HG02571 (cell line): ENCODE data around the gene MND1.
A peak's percentile ranks its signal among the peaks of the same experiment; 100 is the strongest.
"Not testable (repeated sequence)": the region's sequence is repeated elsewhere in the genome, so short reads cannot be mapped to it uniquely, and the experiment has no call there.

ENCODE experiments used
- ATAC-seq: cut with Tn5 transposase; IDR thresholded peaks from one replicate; pipeline ENCODE4 v1.9.1; 2021; ENCODE audit warnings: mild to moderate bottlenecking, moderate library complexity; ENCODE audit not compliant: unreplicated experiment

MND1 gene

GRCh38 chr4:153438916-153439756 lies 94.6 kb downstream of the MND1 start:
- peak; percentile 51 for ATAC-seq

GRCh38 chr4:153439831-153440230 lies 95.3 kb downstream of the MND1 start:
- no peak for ATAC-seq

GRCh38 chr4:153440475-153440874 lies 96.0 kb downstream of the MND1 start:
- no peak for ATAC-seq

GRCh38 chr4:153447175-153447905 lies 102.9 kb downstream of the MND1 start:
- no peak for ATAC-seq

- ATAC-seq: no peak
These were observed 103.7 kb downstream of the MND1 start for GRCh38 chr4:153448003-153448731.

- ATAC-seq: no peak
These were observed 104.8 kb downstream of the MND1 start for GRCh38 chr4:153449338-153449737.

- ATAC-seq: no peak
These were observed 106.0 kb downstream of the MND1 start for GRCh38 chr4:153450544-153450917.

GRCh38 chr4:153451145-153451544 lies 106.7 kb downstream of the MND1 start:
- not testable (repeated sequence) for ATAC-seq

GRCh38 chr4:153451911-153452657 lies 107.6 kb downstream of the MND1 start:
- no peak for ATAC-seq

- no peak for ATAC-seq
These were observed 108.3 kb downstream of the MND1 start for GRCh38 chr4:153452658-153453378.

GRCh38 chr4:153453402-153453801 lies 108.9 kb downstream of the MND1 start:
- ATAC-seq: no peak

GRCh38 chr4:153458969-153459368 lies 114.5 kb downstream of the MND1 start:
- no peak for ATAC-seq

GRCh38 chr4:153461549-153461948 lies 117.1 kb downstream of the MND1 start:
- not testable (repeated sequence) for ATAC-seq

GRCh38 chr4:153464068-153464467 lies 119.6 kb downstream of the MND1 start:
- ATAC-seq: no peak
